Measurements from ENCODE around the gene MEIOSIN. TPM values are rescaled to one million over a fixed set of nuclear protein-coding genes. Genes with fewer than 3 reads are reported as not detected.

Gene MEIOSIN
- total and polyA plus RNA-seq, 9 of the 15 experiments (the other 6 are each of a cell fraction or from before 2014, with no cell fraction given), result 0.06 to 2.0 (median 0.76) TPM

DNA sequence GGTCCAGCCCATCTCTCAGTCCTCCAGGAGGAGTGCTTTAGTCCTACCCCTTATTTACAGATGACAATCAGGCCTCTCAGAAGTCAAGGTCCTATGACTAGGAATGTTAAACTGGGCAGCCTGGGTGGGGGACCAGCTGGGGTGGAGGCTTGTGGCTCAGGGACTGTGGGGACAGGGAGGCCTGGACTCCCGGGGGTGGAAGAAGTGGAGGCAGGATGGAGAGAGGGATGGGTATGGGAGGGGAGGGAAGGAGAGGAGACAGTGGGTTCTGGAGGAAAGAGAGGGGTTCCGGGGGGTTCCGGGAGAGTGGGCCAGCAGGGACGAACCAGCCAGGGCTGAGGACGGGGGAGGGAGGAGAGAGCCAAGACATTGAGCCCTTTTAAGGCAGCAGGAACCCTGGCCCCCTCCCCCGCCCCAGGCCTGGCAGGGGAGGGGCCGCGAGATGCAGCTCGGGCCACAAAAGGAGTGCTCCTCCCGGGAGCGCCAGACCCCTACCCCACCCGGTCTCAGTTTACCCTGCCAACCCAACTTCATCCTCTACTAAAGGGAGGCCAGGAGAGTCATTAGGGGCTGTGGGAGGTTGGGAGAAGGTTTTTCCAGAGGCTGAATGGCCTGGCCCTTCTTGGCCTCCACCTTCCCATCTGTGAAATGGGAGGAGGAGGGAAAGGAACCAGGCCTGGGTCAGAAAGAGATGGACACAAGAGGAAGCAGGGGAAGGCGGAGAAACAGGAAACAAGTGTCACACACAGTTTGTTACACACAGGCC lies 47.4 kb downstream of the MEIOSIN start (continued):
- TF ChIP-seq, protein P1, sequence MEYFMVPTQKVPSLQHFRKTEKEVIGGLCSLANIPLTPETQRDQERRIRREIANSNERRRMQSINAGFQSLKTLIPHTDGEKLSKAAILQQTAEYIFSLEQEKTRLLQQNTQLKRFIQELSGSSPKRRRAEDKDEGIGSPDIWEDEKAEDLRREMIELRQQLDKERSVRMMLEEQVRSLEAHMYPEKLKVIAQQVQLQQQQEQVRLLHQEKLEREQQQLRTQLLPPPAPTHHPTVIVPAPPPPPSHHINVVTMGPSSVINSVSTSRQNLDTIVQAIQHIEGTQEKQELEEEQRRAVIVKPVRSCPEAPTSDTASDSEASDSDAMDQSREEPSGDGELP (CRISPR knock-in tag; IDR thresholded peaks at IDR 0.05; ENCODE audit: borderline replicate concordance), result peak; percentile 50; the same call in 1 of the 2 replicates
- TF ChIP-seq, protein P2, sequence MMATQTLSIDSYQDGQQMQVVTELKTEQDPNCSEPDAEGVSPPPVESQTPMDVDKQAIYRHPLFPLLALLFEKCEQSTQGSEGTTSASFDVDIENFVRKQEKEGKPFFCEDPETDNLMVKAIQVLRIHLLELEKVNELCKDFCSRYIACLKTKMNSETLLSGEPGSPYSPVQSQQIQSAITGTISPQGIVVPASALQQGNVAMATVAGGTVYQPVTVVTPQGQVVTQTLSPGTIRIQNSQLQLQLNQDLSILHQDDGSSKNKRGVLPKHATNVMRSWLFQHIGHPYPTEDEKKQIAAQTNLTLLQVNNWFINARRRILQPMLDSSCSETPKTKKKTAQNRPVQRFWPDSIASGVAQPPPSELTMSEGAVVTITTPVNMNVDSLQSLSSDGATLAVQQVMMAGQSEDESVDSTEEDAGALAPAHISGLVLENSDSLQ (IDR thresholded peaks at IDR 0.05), result peak; percentile 4; the same call in 1 of the 2 replicates
- peak; percentile 88; the same call in 1 of the 2 replicates for TF ChIP-seq SMARCA5 (IDR thresholded peaks at IDR 0.05)
- peak; percentile 84 to 85 for TF ChIP-seq FOXK2 (conservative IDR thresholded peaks at IDR 0.05 in 1 of 2, IDR thresholded peaks at IDR 0.05 in 1 of 2; ENCODE audit: low read depth in 2 of 2)
- TF ChIP-seq MED1 (CRISPR knock-in tag; IDR thresholded peaks at IDR 0.05; ENCODE audit: borderline replicate concordance), result no peak
- no peak for TF ChIP-seq NR2C2 (CRISPR knock-in tag; IDR thresholded peaks at IDR 0.05)
- TF ChIP-seq NR2C2 (tag; IDR thresholded peaks at IDR 0.05), result no peak
- no peak for TF ChIP-seq RBBP5 (IDR thresholded peaks at IDR 0.05; ENCODE audit: borderline replicate concordance, insufficient read depth, low read length, poor library complexity, severe bottlenecking)
- no peak for TF ChIP-seq TAF1 (IDR thresholded peaks at IDR 0.05; ENCODE audit: control insufficient read depth, extremely low read depth, insufficient read depth, low read length, severe bottlenecking)
- TF ChIP-seq C11orf30 (IDR thresholded peaks at IDR 0.05; ENCODE audit: low read depth), result no peak
- TF ChIP-seq HOXB6 (CRISPR knock-in tag; IDR thresholded peaks at IDR 0.05; ENCODE audit: borderline replicate concordance), result no peak
- 0 out of 4 replicates have a peak, but pooled peaks of 1 of the 2 experiments have one; percentile 40 for TF ChIP-seq SRF (CRISPR knock-in tag; IDR thresholded peaks at IDR 0.05)
- TF ChIP-seq TCF3 (CRISPR knock-in tag; IDR thresholded peaks at IDR 0.05), result no peak
- TF ChIP-seq, protein P3, sequence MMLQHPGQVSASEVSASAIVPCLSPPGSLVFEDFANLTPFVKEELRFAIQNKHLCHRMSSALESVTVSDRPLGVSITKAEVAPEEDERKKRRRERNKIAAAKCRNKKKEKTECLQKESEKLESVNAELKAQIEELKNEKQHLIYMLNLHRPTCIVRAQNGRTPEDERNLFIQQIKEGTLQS (IDR thresholded peaks at IDR 0.05), result no peak
- TF ChIP-seq, protein P3 (CRISPR knock-in tag; conservative IDR thresholded peaks at IDR 0.05), result no peak
- no peak for TF ChIP-seq FOXP1 (CRISPR knock-in tag; IDR thresholded peaks at IDR 0.05)
- TF ChIP-seq, protein P4, sequence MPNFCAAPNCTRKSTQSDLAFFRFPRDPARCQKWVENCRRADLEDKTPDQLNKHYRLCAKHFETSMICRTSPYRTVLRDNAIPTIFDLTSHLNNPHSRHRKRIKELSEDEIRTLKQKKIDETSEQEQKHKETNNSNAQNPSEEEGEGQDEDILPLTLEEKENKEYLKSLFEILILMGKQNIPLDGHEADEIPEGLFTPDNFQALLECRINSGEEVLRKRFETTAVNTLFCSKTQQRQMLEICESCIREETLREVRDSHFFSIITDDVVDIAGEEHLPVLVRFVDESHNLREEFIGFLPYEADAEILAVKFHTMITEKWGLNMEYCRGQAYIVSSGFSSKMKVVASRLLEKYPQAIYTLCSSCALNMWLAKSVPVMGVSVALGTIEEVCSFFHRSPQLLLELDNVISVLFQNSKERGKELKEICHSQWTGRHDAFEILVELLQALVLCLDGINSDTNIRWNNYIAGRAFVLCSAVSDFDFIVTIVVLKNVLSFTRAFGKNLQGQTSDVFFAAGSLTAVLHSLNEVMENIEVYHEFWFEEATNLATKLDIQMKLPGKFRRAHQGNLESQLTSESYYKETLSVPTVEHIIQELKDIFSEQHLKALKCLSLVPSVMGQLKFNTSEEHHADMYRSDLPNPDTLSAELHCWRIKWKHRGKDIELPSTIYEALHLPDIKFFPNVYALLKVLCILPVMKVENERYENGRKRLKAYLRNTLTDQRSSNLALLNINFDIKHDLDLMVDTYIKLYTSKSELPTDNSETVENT (CRISPR knock-in tag; IDR thresholded peaks at IDR 0.05), result 0 out of 2 replicates have a peak, but pooled peaks have one; percentile 21
- TF ChIP-seq ZNF121 (CRISPR knock-in tag; conservative IDR thresholded peaks at IDR 0.05), result no peak
- TF ChIP-seq ZNF76 (CRISPR knock-in tag; IDR thresholded peaks at IDR 0.05; ENCODE audit: borderline replicate concordance), result no peak
- TF ChIP-seq, protein P5, sequence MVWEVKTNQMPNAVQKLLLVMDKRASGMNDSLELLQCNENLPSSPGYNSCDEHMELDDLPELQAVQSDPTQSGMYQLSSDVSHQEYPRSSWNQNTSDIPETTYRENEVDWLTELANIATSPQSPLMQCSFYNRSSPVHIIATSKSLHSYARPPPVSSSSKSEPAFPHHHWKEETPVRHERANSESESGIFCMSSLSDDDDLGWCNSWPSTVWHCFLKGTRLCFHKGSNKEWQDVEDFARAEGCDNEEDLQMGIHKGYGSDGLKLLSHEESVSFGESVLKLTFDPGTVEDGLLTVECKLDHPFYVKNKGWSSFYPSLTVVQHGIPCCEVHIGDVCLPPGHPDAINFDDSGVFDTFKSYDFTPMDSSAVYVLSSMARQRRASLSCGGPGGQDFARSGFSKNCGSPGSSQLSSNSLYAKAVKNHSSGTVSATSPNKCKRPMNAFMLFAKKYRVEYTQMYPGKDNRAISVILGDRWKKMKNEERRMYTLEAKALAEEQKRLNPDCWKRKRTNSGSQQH (CRISPR knock-in tag; IDR thresholded peaks at IDR 0.05), result 0 out of 2 replicates have a peak, but pooled peaks have one; percentile 13
